GM20431 (cell line): ENCODE results near the gene CYP3A5.
"Not testable (repeated sequence)": the region's sequence is repeated elsewhere in the genome, so short reads cannot be mapped to it uniquely, and the experiment has no call there.

ENCODE experiments used
- in situ Hi-C: fragments of 300-500 bp; cut with MseI, MboI; formaldehyde crosslinking; loops from one replicate; pipeline ENCODE4 v1.15.0; 2020; ENCODE audit warnings: low sequenced_read_pairs; ENCODE audit not compliant: unreplicated experiment

Gene CYP3A5

GRCh38 chr7:99690918-99691317, 11.1 kb upstream of the CYP3A5 start:
- in situ Hi-C loops: not testable (repeated sequence)

- in situ Hi-C loops: not testable (repeated sequence)
Observed at GRCh38 chr7:99685871-99686608, 6.2 kb upstream of the CYP3A5 start.

DNA sequence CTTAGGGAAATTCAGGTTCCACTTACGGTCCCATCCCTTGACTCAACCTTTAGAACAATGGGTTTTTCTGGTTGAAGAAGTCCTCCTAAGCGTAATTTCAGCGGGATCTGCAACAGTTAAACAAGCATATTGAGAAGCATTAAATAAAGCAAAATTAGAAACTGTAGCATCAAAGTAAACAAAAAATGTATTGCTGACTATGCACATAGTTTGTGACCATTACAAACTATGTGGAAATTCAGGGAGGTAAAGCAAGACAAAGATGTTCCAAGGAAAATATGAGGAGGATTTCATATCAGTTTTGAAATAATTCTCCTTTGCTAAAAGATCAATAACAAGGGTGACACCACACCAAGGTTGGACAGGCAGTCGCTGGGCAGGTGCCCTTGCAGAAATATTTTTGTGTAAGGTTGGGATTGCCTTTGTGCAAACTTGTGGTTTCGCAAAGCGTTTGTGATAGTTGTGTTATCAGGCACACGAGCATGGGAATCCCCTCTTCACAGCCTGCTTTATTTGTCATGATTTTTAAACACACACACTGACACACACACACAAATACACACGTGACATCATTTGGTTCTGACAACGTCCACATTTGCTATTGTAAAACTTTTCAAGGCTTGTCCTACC, 5.4 kb upstream of the CYP3A5 start:
- in situ Hi-C loops: no loop called here

DNA sequence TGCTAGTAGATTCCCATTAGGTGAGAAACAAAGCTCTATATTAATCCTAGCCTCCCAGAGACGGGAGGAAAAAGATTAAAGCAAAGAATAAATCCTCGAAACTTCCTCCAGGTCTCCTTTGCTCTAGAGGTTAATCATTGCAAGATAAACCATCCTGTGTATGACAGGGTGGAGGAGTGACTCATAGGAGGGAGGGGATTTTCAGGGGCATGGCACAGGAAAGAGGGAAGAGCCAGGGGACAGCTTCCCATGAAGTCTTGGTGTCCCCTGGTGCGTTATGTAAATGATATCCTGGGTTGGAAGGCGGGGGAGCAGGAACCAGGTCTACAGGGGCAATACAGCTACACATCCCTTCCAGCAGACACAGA, 780 bp downstream of the CYP3A5 start:
- in situ Hi-C loops: no loop called here

- in situ Hi-C loops: no loop called here
Observed at GRCh38 chr7:99677648-99678045, 2.1 kb downstream of the CYP3A5 start.

- in situ Hi-C loops: no loop called here
Observed at GRCh38 chr7:99677013-99677647, 2.7 kb downstream of the CYP3A5 start.

DNA sequence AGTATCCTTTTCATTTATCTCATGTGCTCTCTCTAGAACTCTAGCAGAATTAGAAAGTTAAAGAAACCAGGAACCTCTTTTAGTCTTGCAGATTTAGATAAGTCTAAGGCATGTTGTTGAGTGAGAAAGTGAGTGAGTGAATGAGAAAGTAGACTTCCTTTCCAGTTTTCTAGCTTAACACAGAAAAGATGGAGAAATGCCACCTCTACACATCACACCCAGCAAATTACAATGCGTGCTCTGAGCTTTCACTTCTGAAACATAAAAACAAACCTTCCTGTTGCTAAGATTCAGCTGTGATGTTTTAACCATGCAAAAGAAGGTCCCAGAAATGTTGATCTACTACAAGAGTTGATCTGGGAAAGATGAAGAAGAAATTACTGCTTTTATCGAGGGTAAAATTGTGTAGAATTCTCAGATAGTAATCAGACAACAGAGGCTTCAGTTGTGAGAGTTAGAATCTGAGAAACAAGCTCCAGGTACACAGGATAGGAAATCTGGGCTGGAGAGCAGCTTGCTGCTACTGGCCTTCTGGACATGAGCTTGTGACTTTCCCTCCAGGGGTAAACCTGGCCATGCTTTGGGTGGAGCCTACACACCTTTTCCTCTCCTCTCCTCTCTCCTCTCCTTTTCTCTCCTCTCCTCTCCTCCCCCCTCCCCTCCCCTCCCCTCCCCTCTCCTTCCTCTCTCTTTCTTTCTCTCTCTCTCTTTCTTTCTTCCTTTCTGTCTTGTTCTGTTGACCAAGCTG, 4.6 kb downstream of the CYP3A5 start:
- in situ Hi-C loops: no loop called here

- in situ Hi-C loops: no loop called here
Observed at GRCh38 chr7:99672573-99672972, 7.2 kb downstream of the CYP3A5 start.

- in situ Hi-C loops: no loop called here
Observed at GRCh38 chr7:99669782-99670181, 10.0 kb downstream of the CYP3A5 start.

DNA sequence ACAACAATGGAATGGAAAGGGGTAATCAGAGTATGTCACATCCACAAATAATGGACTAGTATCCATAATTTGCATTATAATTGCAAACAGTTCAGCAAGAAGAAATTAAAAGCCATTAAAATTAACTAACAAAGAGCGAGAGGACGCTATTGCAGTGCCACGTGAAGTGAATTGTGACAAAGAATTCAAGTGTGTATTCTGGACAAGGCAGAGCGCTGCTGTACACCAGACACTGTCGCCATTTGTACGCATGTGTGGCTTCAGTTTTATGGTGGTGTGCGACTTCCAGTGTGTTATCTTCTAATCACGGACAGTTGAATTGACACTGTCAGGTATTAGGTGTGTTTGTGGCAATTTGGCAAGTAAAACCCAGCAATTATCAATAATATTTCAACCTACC, 11.3 kb downstream of the CYP3A5 start:
- in situ Hi-C loops: no loop called here

GRCh38 chr7:99667179-99667578, 12.6 kb downstream of the CYP3A5 start:
- in situ Hi-C loops: no loop called here

DNA sequence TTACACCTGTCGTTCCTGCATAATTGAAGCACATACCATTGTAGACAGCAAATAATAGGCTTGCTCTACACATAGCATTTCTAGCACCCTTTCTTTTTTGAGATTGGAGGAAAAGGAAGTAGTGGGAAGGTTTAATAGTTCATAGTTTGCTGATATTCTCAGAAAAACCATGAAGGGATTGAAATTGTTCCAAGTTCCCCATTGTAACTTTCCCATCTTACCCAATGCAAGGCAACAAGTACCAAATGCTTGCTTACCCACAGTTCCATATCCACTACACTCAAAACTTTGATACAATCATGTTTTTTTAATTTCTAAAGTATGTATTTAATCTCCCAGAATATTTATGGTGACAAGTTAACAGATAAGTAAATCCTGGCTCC, 13.8 kb downstream of the CYP3A5 start:
- in situ Hi-C loops: no loop called here

DNA sequence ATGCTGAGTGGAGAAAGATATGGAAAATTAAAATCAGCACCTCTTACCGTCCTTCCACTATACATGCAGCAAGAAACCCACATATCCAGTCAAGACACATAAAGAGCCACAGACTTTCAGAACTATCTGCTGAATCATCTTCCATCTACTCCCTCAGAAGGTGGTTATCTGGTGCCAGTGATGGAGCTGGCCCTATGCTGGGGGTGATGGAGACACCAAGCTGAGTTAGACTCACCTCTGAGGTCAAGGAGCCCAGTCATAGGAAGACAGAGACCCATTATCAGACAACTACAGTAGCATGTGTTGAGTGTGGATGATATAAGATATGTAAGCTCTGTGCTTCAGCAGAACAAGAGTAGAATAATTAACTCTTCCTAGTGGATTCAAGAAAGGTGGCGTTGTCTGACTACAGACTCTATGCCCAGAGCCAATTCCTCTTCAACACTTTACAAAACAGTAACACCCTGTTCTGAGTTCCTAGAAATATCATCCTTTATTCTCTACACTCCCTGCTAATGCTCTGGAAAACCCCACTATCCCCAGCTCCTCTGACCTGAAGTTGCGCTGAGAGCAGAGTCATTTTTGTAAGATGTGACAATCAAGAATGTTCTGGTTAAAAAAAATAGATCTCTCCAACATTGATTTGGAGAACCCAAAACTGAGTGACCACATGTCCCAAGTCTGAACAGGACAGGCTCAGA, 14.3 kb downstream of the CYP3A5 start:
- in situ Hi-C loops: no loop called here

GRCh38 chr7:99657879-99658278, 21.9 kb downstream of the CYP3A5 start:
- in situ Hi-C loops: not testable (repeated sequence)

DNA sequence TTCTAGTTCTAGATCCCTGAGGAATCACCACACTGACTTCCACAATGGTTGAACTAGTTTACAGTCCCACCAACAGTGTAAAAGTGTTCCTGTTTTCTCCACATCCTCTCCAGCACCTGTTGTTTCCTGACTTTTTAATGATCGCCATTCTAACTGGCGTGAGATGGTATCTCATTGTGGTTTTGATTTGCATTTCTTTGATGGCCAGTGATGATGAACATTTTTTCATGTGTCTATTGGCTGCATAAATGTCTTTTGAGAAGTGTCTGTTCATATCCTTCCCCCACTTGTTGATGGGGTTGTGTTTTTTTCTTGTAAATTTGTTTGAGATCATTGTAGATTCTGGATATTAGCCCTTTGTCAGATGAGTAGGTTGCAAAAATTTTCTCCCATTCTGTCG, 25.2 kb downstream of the CYP3A5 start:
- in situ Hi-C loops: not testable (repeated sequence)

DNA sequence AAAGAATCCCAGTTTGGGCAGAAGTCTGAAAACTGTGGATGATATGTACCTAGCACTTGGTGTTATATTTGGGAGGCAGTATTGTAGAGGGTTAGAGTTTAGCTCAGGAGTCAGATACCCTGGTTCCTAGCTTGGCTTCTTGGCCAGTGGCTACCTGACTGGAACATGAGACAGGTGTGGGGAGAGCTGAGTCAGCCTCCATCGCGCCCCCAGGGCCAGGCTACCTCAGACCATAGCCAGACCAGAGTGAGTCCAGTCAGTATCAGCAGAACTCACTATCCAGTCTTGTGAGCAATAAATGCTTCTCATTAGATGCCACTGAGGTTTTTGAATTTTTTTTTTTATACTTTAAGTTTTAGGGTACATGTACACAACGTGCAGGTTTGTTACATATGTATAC, 26.0 kb downstream of the CYP3A5 start:
- in situ Hi-C loops: no loop called here

DNA sequence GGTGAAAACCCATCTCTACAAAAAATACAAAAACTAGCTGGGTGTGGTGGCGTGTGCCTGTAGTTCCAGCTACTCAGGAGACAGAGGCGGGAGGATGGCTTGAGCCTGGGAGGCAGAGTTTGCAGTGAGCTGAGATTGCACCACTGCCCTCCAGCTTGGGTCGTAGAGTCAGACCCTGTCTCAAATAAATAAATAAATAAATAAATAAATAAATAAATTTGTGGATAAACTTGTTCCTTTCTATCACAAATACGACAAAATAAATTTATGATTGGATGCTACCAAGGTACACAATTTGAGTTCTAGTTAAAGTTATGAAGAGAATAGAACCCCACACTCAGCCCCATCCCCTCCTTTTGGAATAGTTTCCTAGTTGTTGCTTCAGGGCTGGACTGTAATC, 26.5 kb downstream of the CYP3A5 start:
- in situ Hi-C loops: not testable (repeated sequence)

DNA sequence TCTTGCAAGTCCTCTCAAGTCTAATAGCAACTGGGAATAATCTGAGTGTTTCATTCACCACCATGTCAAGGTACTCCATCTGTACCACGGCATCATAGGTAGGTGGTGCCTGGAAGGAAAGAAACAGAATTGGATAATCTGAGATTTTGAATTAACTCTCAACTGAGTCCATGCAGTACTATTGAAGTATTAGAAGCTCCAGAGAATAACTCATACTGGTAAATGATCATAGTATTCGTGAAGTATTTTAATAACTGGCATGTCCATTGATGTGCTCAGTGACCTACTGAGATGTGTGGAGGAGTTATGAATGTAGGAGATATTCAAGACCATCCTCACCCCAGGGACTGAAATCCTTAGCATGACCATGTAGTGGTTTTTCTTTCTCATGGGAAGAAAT, 27.1 kb downstream of the CYP3A5 start:
- in situ Hi-C loops: no loop called here

DNA sequence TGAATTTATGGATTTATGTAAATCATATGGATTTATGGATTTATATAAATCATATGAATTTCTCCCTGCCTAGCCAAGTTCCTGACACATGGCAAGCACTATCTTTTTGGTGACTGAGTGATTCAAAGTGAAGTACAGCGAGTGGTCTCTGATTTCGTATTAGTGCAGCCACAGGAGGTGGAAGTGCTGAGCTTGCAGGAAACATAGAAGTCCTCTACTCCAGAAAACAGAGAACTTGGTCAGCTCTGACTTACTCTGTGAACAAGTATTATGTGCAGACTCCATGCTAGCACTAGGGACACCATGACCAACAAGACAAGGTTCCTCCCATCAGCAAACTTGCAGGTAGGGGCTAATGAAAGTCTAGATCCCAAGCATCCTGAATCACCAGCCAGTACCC, 28.5 kb downstream of the CYP3A5 start:
- in situ Hi-C loops: no loop called here

GRCh38 chr7:99648843-99649242, 31.0 kb downstream of the CYP3A5 start:
- in situ Hi-C loops: no loop called here
